B cell (primary cell): ENCODE data around the gene RASA2.

ENCODE experiments used
- EZH2 ChIP-seq: IDR thresholded peaks from 2 replicates; pipeline ENCODE4 v1.6.1; 2012; ENCODE audit warnings: borderline replicate concordance, low read depth, mild to moderate bottlenecking, moderate library complexity, low read length; ENCODE audit not compliant: insufficient read depth, poor library complexity, severe bottlenecking
- TF ChIP-seq, protein P1 (sequence below): fragments of 200-600 bp; IDR thresholded peaks from one replicate; pipeline ENCODE4 v1.8.0; 2022; ENCODE audit warnings: antibody characterized with exemption, mild to moderate bottlenecking

DNA sequence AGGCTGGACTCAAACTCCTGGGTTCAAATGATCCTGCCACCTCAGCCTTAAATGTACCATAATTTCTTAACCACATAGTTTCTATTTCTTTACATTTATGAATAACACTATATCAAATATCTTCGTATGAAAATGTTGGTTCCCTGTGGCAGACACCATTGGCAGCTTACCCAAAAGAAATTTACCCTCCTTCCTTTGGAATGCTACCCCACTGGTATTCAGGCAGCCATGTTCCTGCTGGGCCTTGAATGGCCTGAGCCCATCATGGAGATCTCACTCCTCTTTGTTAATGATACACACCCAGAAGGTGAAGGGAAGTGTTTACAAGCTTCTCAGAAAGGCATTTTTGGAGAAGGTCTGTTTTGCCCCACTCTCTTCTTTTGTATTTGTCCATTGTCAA is 157.0 kb downstream of the RASA2 start:
- TF ChIP-seq, protein P1, sequence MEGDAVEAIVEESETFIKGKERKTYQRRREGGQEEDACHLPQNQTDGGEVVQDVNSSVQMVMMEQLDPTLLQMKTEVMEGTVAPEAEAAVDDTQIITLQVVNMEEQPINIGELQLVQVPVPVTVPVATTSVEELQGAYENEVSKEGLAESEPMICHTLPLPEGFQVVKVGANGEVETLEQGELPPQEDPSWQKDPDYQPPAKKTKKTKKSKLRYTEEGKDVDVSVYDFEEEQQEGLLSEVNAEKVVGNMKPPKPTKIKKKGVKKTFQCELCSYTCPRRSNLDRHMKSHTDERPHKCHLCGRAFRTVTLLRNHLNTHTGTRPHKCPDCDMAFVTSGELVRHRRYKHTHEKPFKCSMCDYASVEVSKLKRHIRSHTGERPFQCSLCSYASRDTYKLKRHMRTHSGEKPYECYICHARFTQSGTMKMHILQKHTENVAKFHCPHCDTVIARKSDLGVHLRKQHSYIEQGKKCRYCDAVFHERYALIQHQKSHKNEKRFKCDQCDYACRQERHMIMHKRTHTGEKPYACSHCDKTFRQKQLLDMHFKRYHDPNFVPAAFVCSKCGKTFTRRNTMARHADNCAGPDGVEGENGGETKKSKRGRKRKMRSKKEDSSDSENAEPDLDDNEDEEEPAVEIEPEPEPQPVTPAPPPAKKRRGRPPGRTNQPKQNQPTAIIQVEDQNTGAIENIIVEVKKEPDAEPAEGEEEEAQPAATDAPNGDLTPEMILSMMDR, result no peak
- no peak for TF ChIP-seq EZH2
